Pons (tissue), 1 donor: ENCODE data around the gene RNF150.
A peak's percentile ranks its signal among the peaks of the same experiment; 100 is the strongest.

Source experiments
- DNase-seq: peaks from one replicate; pipeline ENCODE4 v3.0.0-alpha.2; 2016; ENCODE audit warnings: low spot score

RNF150 gene

DNA sequence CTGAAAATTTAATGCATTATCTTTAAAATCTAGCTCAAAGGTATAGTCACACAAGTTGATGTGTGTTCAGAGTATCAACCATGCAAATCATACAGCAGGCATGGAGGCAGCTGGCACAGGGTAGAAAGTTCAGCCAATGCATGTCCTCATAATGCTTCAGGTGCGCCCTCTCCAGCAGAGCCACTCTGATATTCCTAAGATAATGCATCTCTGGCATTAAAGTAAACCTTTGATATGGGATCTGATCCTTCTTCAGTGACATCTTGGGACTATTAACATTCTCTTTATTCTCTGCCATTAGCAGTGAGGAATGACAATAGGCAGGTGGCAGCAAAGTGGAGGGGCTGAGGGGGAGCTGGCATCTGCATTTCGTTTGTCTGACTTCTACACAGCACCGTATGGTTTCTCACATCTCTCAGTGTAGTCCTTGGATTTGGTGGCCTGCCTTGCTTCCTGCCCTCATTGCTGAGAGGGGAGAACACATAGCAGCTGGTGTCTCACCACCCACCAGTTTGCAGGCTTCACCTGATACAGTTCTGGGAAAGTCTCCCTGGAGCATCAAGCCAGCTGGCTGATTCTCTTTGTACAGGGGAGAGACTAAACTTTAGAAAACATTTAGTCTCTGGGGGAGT is 208.4 kb downstream of the RNF150 start:
- DNase-seq = no peak

DNA sequence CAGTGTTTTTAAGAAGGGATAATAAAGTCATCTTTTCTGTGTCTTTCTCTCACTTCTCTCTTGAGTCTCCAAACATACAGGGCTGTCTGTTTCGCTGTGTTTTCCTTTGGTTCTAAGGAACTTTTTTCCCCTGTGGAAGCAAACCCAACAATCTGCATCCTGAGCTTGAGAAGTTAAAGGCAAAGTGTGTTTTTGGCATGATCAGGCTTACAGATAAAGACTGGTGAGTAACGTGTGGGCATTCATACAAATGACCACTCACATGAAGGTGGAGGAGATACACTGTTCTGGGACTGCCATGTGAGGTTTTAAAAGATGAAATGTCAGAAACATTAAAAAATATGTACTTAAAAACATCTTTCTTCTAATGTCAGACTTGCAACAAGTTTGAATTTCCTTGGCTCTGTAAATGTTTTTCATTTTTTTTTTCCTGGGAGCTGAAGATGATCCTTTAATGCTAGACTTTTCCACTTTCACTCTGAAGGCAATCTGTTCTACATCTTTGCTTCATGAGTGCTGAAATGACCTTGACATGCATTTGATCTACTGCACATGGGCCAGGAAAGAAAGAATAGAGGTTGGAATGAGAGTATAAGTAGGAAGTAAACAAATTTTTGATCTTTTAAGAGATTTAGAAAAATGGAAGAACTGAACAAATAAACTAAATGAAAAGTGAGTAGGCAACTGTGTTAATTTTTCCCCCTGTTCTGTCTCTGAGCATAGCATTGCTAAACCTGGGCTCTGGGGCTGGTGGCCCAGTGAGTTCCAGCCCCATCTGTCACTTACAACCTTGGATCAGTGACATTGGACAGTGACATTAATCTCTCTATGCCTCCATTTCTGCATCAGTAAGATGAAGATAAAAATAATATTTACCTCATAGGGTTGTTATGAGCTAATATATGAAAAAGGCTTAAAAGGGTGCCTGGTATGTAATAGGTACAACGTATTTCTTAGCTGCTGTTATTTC is 226.0 kb downstream of the RNF150 start:
- DNase-seq = no peak

- no peak for DNase-seq
Measured at GRCh38 chr4:140904904-140905303, 228.4 kb downstream of the RNF150 start.

- DNase-seq = no peak
Measured at GRCh38 chr4:140903522-140904475, 229.5 kb downstream of the RNF150 start.

DNA sequence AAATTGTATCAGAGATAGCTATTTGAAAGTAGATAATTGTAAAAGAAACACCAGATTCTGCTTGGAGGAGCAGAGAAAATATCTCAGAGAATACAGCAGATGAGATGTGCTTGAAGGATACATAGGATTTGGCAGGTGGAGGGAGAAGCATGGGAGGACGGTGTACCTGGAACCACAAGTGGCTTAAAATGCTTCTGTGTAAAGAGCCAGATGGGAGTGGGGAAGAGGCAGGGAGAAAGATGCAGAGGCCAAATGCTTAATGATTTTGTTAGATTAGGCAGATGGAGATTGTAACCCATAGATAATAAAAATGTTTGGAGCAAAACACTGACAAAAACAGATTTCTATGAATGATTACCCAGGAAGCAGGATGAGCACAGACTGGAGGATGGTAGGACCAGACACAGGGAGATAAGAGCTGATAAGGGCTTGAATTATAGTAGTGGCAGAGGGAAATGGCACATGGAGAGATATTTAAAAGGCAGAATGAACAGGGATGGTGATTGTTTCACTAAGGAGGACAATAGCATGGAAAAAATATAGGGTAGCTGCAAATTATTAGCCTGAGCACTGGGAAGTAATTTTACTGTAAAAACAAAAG is 231.4 kb downstream of the RNF150 start:
- no peak for DNase-seq

DNA sequence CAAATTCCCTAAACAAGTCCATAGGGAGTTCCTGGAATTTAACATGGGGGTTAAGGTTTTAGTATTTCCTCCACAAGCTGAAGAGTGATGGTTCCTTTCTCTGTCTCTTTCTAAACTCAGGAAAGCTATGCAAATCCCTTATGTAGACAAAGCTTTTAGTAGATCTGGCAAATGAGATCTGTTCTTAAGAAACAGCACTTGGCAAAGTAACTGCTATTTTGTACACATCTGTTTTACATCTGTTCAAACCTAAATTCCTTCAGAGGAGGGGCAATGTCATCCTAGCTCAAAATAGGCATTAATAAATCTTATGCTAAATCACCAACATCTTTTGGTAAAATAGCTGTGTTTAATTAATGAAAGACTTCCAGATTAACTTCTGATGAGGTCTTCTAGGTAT is 239.3 kb downstream of the RNF150 start:
- DNase-seq = no peak

GRCh38 chr4:140888054-140888453 is 245.2 kb downstream of the RNF150 start:
- no peak for DNase-seq

- no peak for DNase-seq
Measured at GRCh38 chr4:140887467-140887866, 245.8 kb downstream of the RNF150 start.

DNA sequence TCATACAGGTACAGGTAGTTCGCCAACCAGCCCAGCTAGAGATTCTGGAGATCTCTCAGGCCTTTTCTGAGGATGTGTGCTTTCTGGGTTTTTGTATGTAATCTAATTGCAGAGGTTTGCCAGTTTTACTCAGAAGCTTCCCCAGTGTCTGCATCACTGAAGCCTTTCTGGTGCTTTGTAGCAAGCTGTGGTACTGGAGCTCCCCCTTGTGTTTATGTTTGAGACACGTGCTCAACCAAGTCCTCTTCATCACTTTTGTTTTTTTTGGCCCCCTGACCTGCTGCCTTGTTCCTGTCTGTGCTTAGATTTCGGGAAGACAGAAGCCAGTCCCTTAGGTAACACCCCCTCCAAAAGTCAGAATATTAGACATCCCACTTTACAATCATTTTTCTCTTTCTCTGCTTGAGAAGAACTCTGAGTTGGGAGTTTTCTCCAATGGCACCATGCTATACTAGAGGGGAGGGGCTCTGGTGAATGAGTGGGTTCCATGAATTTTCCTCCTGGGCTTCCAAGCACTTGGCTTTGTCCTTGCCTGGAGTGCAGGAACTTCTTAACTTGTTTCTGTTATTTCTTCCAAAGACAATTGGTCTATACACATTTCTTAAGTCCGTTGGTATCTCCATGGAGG is 248.7 kb downstream of the RNF150 start:
- peak; percentile 52 for DNase-seq

DNA sequence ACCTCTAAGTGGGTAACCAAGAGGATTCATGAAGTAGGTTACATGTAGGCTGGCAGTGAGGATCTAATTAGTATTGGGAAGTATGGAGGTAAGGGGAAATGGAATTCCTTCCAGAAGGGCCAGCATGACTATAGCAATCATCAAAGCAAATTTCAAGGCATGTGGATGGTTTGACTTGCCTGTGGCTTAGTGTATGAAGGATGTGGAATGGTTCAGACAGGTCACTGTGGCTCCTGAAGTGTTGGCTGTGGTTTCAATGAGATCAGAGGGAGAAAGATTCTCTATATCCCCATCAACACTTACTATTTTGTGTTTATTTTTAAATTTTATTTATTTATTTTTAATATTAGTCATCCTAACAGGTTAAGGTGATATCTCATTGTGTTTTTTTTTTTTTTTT is 255.5 kb downstream of the RNF150 start:
- no peak for DNase-seq

GRCh38 chr4:140876615-140877364 is 256.5 kb downstream of the RNF150 start:
- no peak for DNase-seq

GRCh38 chr4:140875746-140876452 is 257.4 kb downstream of the RNF150 start:
- peak; percentile 41 for DNase-seq

DNA sequence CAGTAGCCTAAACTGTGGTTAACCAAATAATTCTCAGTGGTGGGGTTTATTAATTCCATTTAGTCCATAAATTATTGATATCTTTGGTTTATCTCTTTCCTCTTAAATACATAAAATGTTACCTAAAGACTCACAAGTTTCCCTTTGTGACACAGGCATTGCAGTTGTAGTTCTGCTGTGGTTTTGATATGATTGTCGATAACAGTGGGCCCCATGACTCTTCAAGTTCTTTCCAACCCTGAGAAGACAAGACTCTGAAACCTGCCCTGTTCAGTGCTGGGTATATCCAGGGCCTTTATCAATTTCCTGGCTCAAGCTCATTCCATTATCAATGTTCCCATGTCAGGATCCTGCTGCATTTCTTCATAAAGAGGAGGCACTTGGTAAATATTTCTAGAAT is 259.2 kb downstream of the RNF150 start:
- no peak for DNase-seq

DNA sequence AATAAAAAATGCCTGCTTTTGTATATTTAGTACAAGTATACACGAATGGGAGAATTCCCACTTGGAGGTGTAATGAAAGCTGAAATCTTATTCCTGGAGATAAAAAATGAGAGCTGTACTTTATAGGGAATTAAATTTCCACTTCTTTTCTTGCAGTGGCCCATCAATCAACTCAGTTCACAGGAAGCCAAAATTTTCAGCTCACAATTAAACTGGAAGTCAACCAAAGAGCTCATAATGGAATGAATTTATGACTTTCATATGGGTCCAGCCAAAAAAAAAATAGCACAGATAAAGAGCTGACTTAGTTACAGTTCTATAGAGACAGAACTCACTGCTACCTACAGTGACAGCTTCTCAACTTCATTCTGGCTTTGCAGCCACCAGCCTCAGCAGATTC is 261.9 kb downstream of the RNF150 start:
- no peak for DNase-seq

DNA sequence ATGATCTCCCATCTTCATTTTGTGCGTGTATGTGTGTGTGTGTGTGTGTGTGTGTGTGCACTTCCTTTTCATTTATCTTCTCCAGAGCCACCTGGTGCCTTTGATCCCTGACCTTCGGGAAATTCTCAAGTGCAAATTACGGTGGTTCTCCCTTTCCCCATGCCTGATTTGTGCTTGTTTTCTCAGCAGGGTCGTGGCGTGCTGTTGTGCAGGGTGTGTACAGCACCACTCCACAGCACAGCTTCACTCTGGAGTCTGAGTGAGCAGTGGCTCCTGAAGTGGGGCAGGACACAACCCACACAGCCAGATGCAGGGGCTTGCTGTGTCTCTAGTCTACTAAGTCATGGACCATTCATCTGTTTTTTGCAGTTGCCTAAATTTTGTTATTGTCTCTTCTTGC is 262.8 kb downstream of the RNF150 start:
- DNase-seq = no peak

GRCh38 chr4:140869446-140869845 is 263.8 kb downstream of the RNF150 start:
- no peak for DNase-seq

GRCh38 chr4:140867356-140867755 is 265.9 kb downstream of the RNF150 start:
- no peak for DNase-seq

- DNase-seq = no peak
Measured at GRCh38 chr4:140866492-140867005, 266.7 kb downstream of the RNF150 start.
